ENCODE data around the gene METTL15. TPM values are rescaled to one million over a fixed set of nuclear protein-coding genes. Genes with fewer than 3 reads are reported as not detected.

The METTL15 gene
- total and polyA plus RNA-seq, 2 of the 8 experiments (the other 6 are each of a cell fraction or from before 2014, with no cell fraction given): 5.4 to 10.5 TPM

DNA sequence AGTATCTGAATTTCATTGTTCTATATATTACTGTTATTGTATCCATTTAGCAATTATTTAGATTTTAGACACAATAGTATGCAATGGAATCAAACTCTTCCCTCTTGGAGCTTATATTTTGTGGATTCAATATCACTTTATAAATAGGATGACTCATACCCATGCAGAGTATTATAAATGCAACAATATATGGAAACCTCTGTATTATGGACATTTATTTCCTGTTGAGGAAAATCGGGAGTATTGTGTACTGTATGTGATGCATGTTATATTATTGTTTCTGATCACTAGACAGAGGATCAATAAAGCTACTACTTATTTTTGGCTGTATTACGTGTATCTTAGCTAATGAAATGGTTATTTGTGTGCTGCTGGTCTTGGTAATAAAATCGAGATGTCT is 770 bp downstream of the METTL15 start:
- H3K23me2 ChIP-seq (ENCODE audit: low read depth, low read length): 0 out of 2 replicates have a peak, but pooled peaks cover 4% of the 10 kb centered on the region
- TF ChIP-seq SUZ12 (IDR thresholded peaks at IDR 0.05; ENCODE audit: low read length): no peak
- no peak for TF ChIP-seq NANOG (IDR thresholded peaks at IDR 0.05; ENCODE audit: insufficient read depth, low read depth, low read length, poor library complexity, severe bottlenecking)
- no peak for TF ChIP-seq POLR2AphosphoS5 (IDR thresholded peaks at IDR 0.05; ENCODE audit: low read depth, low read length)
- TF ChIP-seq EZH2 (IDR thresholded peaks at IDR 0.05; ENCODE audit: low read depth, low read length, severe bottlenecking): no peak
- no peak for TF ChIP-seq SIRT6 (IDR thresholded peaks at IDR 0.05; ENCODE audit: low read length)
- TF ChIP-seq CREB1 (IDR thresholded peaks at IDR 0.05): no peak
- no peak for TF ChIP-seq CTBP2 (IDR thresholded peaks at IDR 0.05; ENCODE audit: borderline replicate concordance, insufficient read depth, insufficient read length, low read length)
- TF ChIP-seq NRF1 (IDR thresholded peaks at IDR 0.05; ENCODE audit: low read depth, low read length): no peak
- no peak for TF ChIP-seq RNF2 (IDR thresholded peaks at IDR 0.05; ENCODE audit: borderline replicate concordance, low read depth, low read length, missing control alignments, poor library complexity, severe bottlenecking)
- TF ChIP-seq TBP (IDR thresholded peaks at IDR 0.05; ENCODE audit: low read depth, low read length): no peak
- TF ChIP-seq CBX8 (IDR thresholded peaks at IDR 0.05; ENCODE audit: borderline replicate concordance, low read depth, low read length): no peak
- no peak for TF ChIP-seq POLR2A (IDR thresholded peaks at IDR 0.05; ENCODE audit: control extremely low read depth in 1 of 2, low read depth in 2 of 2, low read length in 2 of 2)
- TF ChIP-seq GTF2F1 (IDR thresholded peaks at IDR 0.05; ENCODE audit: borderline replicate concordance, low read depth, low read length): no peak

More for the DNA sequence above, 770 bp downstream of the METTL15 start:
- Histone ChIP-seq H2AK5ac (ENCODE audit: low read depth, low read length) (no peak overlapping the region), H2BK12ac (ENCODE audit: low read depth, low read length) (no peak overlapping the region), H4K8ac (ENCODE audit: extremely low read depth, insufficient read depth, low read length) (no peak overlapping the region), H3K56ac (replicated peaks; ENCODE audit: insufficient read length, low read depth, low read length) (no peak overlapping the region), H3K27me3 (replicated peaks in 1 of 4; ENCODE audit: control insufficient read depth in 3 of 4, extremely low read depth in 1 of 4, insufficient read depth in 3 of 4, low read length in 3 of 4) (no peaks in the 10 kb centered on the region), H3K4me3 (ENCODE audit: extremely low read depth in 1 of 4, insufficient read depth in 2 of 4, low read depth in 3 of 4, low read length in 4 of 4) (peak overlapping the region in 2 of 4 experiments; percentile 30 to 77; a peak in 3 of 8 replicates), H3K4me2 (ENCODE audit: insufficient read depth in 1 of 2, low read depth in 2 of 2, low read length in 2 of 2) (peak overlapping the region; percentile 59 to 77; a peak in 3 of 4 replicates), H3K4ac (replicated peaks; ENCODE audit: insufficient read length, low read depth, low read length) (no peak overlapping the region), H2BK5ac (ENCODE audit: low read depth, low read length) (no peak overlapping the region), H3K9me3 (ENCODE audit: insufficient read depth in 2 of 2, low read depth in 1 of 2, low read length in 1 of 2) (no peaks in the 10 kb centered on the region), H3K9ac (replicated peaks in 1 of 4; ENCODE audit: extremely low read depth in 1 of 4, low read depth in 3 of 4, low read length in 3 of 4) (no peak overlapping the region), H3K36me3 (ENCODE audit: control insufficient read depth in 2 of 4, insufficient read depth in 4 of 4, low read length in 3 of 4) (no peaks in the 10 kb centered on the region; a peak in 1 of 8 replicates), H3K79me1 (ENCODE audit: low read depth, low read length) (no peaks in the 10 kb centered on the region; the same call in 1 of the 2 replicates), H3K23ac (ENCODE audit: insufficient read length) (no peak overlapping the region), H2BK120ac (replicated peaks; ENCODE audit: low read depth, low read length) (no peak overlapping the region), H3K4me1 (replicated peaks in 1 of 4; ENCODE audit: control insufficient read depth in 3 of 4, insufficient read depth in 4 of 4, low read length in 3 of 4) (peaks cover 0 to 9% (median under 1%) of the 10 kb centered on the region in 4 experiments; a peak in 1 of 7 replicates), H3K79me2 (ENCODE audit: control insufficient read depth in 1 of 2, insufficient read depth in 2 of 2, low read length in 2 of 2) (peaks cover 5 to 72% of the 10 kb centered on the region in 2 experiments; a peak in 3 of 4 replicates), H2BK20ac (ENCODE audit: low read length) (no peak overlapping the region), H2BK15ac (ENCODE audit: low read length) (no peak overlapping the region), H4K5ac (ENCODE audit: insufficient read length, low read depth, low read length) (no peak overlapping the region), H3K27ac (ENCODE audit: low read depth, low read length) (no peak overlapping the region), H4K91ac (replicated peaks; ENCODE audit: insufficient read length, low read length) (no peak overlapping the region), H2AFZ (ENCODE audit: low read length) (no peak overlapping the region), H4K20me1 (replicated peaks in 1 of 2; ENCODE audit: control insufficient read depth in 1 of 2, insufficient read depth in 2 of 2, low read length in 2 of 2) (no peaks in the 10 kb centered on the region), H3K18ac (ENCODE audit: extremely low read depth, low read length) (no peak overlapping the region), H3K14ac (ENCODE audit: insufficient read length) (no peak overlapping the region)
- POLR2A ChIA-PET (ENCODE audit: partially characterized antibody): interaction anchor here (1.4 to 1.9 kb wide), 3 partner anchors 10 to 14 kb away, joined by 4 to 5 read pairs (median 5); no protein-coding TSS in a partner anchor
- FAIRE-seq (no peak), DNase-seq (ENCODE audit: low read depth in 1 of 2, low spot score in 2 of 2) (no peak)
- CTCF ChIA-PET (ENCODE audit: partially characterized antibody): no interaction called here
- 84% methylated on average over 3 of the region's 3 CpGs; no CpG with 5 or more reads in 1 of the 2 experiments for WGBS, 2 experiments (ENCODE audit: extremely low coverage in 1 of 2, insufficient coverage in 1 of 2, insufficient read length in 1 of 2, insufficient replicate concordance in 2 of 2, low coverage in 1 of 2, low lambda C conversion rate in 2 of 2, missing lambda C conversion rate in 1 of 2)
